HG03039 (cell line): Measurements from ENCODE around the gene HPD.
"Not testable (repeated sequence)": the region's sequence is repeated elsewhere in the genome, so short reads cannot be mapped to it uniquely, and the experiment has no call there.

Experiments
- ATAC-seq: cut with Tn5 transposase; IDR thresholded peaks from one replicate; pipeline ENCODE4 v1.9.1; 2021; ENCODE audit warnings: mild to moderate bottlenecking, moderate library complexity; ENCODE audit not compliant: unreplicated experiment

The HPD gene

DNA sequence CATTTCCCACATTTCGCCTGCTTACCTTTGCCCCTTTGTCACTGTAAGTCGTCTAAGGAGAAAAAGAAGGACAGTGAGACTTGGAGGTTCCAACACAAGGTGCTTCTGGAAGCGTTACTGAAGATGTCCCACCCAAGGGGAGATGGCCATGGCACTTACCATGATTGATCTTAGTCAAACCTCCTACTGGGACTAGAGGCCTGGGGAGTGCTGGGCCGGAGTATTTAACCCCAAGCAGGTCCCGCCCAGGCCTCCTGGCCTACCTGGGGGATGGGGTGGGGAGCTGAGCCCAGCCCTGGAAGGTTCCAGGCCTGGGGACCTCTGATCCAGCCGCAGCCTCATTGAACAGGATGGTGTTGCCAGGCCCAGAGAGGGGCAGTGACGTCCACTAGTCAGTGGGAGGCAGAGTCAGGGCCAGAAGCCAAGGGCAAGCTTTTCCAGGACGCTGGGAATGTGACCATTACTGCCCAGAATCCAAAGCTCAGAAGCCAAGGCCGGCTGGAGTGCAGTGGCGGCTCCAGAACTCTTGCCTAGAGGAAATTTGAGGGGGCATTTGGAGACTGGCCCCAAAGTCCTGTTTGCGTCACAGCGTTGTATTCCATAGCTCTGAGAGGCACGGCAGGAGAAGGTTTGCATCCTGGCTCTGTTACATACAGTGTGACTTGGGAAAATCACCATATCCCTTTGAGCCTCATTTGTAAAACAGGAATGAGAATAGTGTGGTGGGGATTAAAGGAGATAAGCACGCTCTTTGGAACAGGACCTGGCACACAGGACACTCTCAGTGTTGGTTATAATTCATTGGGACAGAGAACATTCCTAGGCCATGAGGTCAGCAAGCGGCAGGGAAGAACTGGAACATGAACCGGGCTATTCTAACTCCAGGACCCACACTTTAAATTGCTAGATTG lies at the start of gene HPD:
Gene HPD (minus strand): TSS at position 198 of the 911 bp plus-strand sequence. CDS start 36 bp downstream, at position 162.
- no peak for ATAC-seq

DNA sequence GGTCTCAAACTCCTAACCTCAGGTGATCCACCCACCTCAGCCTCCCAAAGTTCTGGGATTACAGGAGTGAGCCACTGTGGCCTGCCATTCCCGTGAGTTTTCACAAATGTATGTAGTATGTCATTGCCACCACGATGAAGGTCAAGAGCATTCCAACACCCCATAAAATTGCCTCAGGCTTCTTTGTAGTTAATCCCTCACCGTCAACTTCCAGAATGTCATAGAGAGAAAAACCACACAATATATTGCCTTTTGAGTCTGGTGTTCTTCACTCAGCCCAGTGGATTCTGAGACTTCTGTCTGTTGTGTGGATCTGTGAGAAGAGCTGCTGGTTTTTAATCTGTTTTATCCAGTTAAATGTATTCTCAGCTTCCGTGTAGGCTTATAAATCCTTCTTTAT lies 47.1 kb upstream of the HPD start:
- no peak for ATAC-seq

DNA sequence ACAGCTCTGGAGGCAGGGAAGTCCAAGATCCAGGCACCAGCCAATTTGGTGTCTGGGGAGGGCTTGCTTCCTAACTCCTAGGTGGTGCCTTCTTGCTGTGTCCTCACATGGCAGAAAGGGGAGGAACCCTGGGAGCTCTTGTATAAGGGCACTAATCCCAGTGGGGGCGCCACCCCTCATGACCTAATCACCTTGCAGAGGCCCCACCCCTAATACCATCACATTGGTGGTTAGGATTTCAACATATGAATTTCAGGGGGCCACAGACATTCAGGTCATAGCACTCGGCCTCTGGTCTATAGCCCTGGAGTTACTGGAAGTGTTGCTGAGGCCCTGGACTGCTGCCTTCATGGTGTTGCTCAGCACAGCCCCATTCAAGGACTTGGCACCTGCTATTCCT lies 44.5 kb upstream of the HPD start:
- no peak for ATAC-seq

DNA sequence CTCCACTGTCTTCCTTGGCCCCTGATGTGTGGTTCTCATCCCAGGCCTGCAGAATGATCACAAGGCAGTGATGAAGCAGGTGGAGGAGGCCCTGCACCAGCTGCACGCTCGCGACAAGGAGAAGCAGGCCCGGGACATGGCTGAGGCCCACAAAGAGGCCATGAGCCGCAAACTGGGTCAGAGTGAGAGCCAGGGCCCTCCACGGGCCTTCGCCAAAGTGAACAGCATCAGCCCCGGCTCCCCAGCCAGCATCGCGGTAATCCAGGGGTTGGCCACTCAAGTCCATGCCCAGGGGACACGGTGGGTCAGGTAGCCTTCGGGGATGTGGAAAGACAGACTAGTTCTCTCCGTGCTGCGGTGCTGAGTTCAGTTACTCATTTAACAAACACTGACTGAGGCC lies 40.9 kb upstream of the HPD start:
- no peak for ATAC-seq

DNA sequence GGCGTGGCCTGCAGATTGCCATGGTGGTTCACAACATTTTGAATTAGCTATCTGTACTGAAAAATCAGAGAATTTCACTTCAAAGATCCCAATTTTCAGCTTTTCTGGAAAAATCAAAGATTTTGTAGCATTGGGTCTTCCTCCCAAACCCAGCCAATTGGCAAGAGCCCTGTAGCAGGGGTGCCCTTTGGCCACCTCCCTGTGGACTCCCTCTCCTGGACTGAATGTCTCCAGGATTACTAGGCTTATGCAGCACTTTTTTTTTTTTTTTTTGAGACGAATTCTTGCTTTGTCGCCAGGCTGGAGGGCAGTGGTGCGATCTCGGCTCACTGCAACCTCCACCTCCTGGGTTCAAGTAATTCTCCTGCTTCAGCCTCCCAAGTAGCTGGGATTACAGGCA lies 39.6 kb upstream of the HPD start:
- no peak for ATAC-seq

DNA sequence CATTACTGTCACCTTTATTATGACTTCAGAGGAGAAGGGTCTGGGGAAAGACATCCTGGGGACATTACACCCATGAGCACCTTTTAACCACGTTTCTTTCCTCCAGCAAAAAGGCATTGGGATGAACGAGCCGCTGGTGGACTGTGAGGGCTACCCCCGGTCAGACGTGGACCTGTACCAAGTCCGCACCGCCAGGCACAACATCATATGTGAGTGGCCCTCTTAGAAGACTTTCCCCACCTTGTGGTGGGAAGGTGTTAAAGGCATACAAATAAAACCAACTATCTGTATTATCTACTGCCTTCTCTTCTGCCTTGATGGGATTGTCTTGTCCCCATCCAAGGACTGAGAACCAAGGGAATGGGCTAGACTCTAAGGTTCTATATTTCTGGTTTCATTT lies 36.0 kb upstream of the HPD start:
- no peak for ATAC-seq

DNA sequence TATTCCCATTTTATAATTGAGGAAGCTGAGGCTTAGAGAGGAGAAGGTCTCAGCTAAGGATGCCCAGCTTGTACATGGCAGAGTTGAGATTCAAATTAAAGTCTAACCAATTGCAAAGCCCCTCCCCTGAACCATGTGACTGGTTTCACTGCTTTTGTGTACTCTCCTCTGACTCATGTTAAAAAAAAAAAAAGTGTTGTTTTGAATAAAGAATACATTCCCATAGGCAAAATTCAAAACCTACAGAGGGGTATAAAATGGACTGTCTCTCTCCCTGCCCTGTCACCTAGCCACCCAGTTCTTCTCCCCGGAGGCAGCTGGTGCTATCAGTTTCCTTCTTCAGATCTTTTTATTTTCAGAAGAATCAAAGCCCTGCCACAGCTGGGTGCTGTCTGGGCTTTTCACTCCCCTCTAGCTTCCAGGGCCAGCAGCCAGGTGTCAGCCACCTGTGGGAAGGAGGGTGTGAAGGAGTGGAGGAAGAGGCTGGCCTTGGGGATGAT lies 35.4 kb upstream of the HPD start:
- ATAC-seq = no peak

DNA sequence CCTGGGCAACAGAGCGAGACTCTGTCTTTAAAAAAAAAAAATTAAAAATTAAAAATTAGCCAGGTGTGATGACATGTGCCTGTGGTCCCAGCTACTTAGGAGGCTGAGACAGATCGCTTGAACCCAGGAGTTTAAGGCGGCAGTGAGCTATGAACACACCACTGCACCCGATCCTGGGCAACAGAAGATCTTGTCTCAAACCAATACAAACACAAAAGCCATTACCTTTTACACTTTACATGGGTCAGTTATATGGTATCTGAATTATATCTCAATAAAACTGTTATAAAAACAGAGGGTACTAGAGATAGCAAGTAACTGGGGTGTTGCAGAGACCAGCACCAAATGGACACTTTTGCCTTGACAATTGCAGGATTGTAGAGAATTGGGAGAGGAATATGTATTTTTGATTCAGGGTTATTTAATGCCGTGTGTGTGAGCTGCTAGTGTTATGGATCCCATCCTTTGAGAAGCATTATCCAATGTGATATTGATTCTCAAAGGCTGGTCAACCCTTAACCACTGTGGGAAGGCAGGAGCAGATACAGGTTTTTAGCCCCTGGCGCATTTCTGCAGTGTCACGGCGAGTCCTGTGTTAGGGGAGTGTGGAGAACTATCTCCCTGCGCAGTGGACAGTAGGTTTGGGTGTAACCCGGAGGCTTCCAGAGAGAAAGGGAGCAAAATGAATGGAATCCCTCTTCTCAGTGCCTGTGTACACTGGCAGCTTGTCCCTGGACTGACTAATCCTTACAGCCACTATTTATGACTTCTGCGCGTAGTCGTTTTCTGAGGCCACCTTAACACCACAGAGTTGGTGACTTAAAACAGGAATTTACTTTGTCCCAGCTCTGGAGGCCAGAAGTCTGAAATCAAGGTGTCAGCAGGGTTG lies 34.3 kb upstream of the HPD start:
- ATAC-seq = no peak

DNA sequence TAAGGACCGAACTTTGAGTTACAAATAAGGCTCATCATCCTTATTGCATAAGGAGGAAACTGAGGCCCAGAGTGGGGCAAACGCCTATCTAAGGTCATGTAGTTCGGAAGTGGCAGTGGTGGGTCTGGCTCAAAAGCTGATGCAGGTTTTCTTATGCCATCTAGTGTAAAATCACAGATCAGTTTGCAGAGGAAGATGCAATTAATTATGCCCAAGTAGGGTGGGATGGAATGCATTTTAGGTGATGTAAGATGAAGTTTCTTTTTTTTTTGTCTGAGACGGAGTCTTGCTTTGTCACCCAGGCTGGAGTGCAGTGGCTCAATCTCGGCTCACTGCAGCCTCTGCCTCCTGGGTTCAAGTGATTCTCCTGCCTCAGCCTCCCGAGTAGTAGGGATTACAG lies 31.0 kb upstream of the HPD start:
- ATAC-seq = not testable (repeated sequence)

DNA sequence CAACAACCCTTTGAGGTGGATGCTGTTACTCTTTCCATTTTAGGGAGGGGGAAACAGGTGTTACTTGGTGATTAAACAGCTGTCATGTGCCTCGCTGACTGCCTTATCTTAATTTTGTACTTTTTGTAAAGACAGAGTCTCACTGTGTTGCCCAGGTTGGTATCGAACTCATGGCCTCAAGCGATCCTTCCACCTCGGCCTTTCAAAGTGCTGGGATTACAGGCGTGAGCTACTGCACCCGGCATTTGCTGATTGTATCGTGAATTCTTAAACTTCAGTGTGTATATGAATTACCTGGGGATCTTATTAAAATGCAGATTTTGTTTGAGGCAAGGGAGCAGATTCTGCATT lies 30.6 kb upstream of the HPD start:
- no peak for ATAC-seq

DNA sequence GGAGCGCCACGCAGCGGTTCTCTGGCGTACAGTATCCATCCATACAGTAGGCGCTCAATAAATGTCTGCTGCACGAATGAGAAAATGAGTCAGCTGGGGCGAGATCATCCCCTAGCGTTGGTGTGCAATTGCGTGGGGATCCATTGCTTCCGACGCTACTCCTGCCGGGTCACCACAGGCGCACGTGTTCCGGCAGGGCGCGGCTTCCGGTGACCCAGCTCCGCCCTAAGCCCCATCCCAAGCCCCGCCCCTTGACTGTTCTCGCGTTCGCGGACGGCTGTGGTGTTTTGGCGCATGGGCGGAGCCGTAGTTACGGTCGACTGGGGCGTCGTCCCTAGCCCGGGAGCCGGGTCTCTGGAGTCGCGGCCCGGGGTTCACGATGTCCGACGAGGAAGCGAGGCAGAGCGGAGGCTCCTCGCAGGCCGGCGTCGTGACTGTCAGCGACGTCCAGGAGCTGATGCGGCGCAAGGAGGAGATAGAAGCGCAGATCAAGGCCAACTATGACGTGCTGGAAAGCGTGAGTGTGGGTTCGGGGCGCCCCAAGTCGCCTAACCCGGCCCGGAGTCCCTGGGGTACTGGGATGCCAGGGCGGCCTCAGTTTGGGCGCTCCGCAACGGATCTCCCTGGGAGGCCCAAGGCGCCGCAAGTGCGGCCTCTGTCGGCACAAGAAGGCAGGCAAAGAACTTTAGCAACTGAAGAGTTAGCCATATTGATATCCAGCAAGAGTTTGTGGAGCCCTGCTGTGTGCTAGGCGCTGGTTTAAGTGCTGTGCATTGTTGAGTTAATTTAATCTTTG lies 30.0 kb upstream of the HPD start, which contains the start of gene PSMD9:
Gene PSMD9 (plus strand): TSS at position 313 of the 796 bp plus-strand sequence. CDS start 67 bp downstream, at position 380.
- peak; percentile 92 for ATAC-seq

DNA sequence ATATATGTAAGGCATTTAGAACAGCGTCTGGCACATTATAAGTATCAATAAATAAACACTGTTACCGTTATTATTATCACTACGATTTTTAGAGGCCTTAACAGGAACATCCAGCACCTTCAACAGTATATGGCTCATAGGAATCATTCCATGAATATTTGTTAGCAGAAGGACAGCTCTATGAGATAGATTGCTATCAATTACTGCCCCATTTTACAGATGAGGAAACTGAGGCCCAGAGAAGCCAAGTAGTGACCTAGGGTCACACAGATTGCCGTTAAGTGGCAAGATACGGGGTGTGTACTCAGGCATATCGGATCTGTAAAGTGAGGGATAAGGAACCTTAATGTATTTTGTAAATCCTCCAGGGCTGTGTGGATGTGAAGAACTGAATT lies 29.4 kb upstream of the HPD start:
- no peak for ATAC-seq

DNA sequence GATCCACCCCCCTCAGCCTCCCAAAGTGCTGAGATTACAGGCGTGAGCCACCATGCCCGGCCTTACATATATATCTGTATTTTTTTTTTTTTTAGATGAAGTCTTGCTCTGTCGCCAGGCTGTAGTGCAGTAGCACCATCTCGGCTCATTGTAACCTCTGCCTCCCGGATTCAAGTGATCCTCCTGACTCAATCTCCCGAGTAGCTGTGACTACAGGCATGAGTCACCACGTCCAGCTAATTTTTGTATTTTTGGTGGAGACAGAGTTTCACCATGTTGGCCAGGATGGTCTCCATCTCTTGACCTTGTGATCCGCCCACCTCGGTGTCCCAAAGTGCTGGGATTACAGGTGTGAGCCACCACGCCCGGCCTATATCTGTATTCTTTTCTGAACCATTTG lies 26.5 kb upstream of the HPD start:
- ATAC-seq = not testable (repeated sequence)

DNA sequence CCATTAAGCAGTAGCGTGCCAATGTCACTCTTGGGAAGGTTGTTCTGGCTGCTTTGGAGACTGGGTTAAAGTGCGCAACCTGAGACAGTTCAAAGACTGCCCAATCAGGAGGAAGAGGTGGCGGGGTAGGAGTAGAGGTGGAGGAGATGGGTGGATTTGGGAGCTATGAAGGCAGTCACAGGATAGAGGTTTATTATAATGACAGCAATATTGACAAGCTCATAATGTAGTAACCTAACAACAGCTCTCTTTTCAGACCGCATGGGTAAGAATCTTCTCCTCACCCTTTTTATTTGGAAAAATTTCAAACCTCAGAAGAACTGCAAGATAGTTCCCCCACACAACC lies 24.6 kb upstream of the HPD start:
- ATAC-seq = no peak

DNA sequence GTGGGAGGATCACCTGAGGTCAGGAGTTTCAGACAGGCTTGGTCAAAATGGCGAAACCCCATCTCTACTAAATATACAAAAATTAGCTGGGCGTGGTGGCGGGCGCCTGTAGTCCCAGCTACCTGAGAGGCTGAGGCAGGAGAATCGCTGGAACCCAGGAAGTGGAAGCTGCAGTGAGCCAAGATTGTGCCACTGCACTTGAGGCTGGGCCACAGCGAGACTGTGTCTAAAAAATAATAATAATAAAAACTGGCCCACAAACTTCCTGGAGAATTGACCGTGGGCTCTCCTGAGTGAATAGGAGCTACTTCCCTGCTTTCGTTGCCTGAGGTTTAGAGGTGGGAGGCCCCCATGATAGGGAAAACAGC lies 17.4 kb upstream of the HPD start:
- ATAC-seq = not testable (repeated sequence)

DNA sequence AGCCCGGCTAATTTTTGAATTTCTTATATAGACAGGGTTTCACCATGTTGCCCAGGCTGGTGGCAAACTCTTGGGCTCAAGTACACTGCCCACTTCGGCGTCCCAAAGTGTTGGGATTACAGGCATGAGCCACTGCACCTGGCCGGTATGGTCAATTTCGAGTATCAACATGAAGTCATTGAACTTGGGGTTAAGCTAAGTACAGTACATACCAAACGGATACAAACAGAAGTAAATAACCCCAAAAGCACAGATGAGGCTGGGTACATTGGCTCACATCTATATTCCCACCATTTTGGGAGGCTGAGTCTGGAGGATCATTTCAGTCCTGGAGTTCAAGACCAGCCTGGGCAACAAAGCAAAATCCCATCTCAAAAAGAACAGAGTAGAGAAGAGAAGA lies 16.9 kb upstream of the HPD start:
- no peak for ATAC-seq

DNA sequence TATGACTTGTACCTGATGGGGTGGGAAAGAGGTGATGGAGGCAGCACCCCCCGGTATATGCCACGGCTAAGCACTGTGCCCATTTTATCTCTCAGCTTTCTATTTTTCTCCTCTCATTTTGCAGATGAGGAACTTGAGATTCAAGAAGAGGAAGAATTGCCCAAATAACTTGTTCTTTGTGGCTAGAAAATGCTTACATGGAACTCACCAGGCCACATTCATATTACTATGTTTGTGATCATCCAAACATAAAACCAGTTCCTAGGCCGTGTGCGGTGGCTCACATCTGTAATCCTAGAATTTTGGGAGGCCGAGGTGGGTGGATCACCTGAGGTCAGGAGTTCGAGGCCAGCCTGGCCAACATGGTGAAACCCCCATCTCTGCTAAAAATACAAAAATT lies 15.4 kb upstream of the HPD start:
- no peak for ATAC-seq

DNA sequence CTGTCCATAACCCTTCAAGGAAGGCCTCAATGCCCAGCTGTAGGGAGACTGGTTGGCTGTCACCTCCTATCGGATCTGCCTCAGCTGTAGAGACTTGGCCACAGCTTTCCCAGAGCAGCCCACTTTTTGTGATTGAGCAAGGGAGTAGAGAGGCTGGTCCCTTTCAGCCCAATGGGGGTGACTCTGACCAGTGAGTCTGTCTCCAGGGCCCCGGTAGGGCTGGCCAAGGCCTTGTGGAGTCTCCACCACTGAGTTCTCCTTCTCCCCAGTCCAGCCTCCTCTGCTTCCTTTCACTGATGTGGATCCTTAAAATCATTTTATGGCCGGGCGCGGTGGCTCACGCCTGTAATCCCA lies 14.5 kb upstream of the HPD start:
- no peak for ATAC-seq

DNA sequence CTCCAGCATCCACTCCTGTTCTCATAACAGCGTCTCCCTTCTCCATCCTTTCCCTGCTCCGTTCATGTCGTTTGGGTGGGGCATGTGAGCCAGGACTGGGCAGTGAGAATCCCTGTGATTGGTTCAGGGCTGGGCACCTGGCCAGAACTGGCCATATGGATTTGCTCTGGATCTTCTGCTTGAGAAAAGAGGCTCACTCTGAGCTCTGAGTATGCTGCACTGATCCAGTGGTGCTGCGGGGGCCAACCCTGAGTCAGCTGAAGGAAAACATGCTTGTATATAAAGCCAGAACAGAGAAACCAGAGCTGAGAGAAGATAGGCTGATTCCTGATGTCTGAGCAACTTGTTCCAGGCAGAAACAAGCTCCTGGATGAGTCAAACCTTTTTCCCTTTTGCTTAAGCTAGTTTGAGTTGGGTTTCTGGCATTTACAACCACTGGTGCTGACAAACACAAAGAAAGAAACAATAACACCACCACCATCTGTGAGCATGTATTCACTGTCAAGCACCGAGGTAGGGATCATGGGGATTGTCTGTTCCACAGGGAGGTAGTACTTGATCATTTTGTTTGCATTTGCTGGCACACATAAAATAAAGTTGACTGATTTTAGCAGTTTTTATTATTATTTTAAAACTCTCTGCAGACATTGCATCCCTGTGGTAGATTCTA lies 14.0 kb upstream of the HPD start:
- no peak for ATAC-seq

DNA sequence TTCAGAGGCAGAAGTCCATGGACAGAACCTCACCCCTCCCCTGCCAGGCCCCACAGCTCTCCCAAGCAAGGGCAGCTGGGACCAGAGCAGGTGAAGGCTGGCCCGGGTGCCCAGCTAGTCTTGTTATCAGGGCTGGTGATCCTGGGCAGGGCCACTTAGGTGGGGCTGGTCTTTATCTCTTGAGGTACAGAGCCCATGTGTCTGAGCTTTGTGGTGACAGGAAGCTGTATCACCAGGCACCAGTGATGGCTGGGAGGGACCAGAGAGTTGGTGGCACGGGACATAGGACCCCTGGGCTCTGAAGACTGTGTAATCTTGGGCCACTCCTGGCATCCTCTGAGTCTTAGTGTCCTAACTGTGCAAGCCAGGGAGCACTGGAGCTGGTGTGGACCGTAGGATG lies 12.8 kb upstream of the HPD start:
- no peak for ATAC-seq

DNA sequence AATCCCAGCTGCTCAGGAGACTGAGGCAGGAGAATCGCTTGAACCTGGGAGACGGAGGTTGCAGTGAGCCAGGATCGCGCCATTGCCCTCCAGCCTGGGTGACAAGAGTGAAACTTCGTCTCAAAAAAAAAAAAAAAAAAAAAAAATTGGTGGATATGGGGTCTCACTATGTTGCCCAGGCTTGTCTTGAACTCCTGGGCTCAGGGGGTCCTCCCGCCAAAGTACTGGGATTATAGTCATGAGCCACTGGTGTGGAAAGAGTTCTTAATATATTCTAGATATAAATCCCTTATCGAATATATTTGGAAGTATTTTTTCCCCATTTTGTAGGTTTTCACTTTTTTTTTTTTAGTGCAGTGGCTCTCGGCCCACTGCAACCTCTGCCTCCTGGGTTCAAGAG lies 10.6 kb upstream of the HPD start:
- ATAC-seq = not testable (repeated sequence)
